B cell (primary cell): Measurements from ENCODE around the gene DCAF8L1.
"Not testable (repeated sequence)": the region's sequence is repeated elsewhere in the genome, so short reads cannot be mapped to it uniquely, and the experiment has no call there.

Source experiments
- EZH2 ChIP-seq: IDR thresholded peaks from 2 replicates; pipeline ENCODE4 v1.6.1; 2012; ENCODE audit warnings: borderline replicate concordance, low read depth, mild to moderate bottlenecking, moderate library complexity, low read length; ENCODE audit not compliant: insufficient read depth, poor library complexity, severe bottlenecking
- TF ChIP-seq, protein P1 (sequence below): fragments of 200-600 bp; IDR thresholded peaks from one replicate; pipeline ENCODE4 v1.8.0; 2022; ENCODE audit warnings: antibody characterized with exemption, mild to moderate bottlenecking

- TF ChIP-seq, protein P1, sequence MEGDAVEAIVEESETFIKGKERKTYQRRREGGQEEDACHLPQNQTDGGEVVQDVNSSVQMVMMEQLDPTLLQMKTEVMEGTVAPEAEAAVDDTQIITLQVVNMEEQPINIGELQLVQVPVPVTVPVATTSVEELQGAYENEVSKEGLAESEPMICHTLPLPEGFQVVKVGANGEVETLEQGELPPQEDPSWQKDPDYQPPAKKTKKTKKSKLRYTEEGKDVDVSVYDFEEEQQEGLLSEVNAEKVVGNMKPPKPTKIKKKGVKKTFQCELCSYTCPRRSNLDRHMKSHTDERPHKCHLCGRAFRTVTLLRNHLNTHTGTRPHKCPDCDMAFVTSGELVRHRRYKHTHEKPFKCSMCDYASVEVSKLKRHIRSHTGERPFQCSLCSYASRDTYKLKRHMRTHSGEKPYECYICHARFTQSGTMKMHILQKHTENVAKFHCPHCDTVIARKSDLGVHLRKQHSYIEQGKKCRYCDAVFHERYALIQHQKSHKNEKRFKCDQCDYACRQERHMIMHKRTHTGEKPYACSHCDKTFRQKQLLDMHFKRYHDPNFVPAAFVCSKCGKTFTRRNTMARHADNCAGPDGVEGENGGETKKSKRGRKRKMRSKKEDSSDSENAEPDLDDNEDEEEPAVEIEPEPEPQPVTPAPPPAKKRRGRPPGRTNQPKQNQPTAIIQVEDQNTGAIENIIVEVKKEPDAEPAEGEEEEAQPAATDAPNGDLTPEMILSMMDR = not testable (repeated sequence)
- not testable (repeated sequence) for TF ChIP-seq EZH2
These were observed 15.9 kb downstream of the DCAF8L1 start for GRCh38 chrX:27965348-27965747.
